Gastrocnemius medialis (tissue), 4 donors: ENCODE results near the gene AUNIP. TPM values are rescaled to one million over a fixed set of nuclear protein-coding genes. Genes with fewer than 3 reads are reported as not detected.

Experiments used
- ATAC-seq, 2 donors: fragments of 150-250 bp; one replicate each; pipeline ENCODE4 v1.9.1; 2016
- DNase-seq, 2 donors: peaks; one replicate each; pipeline ENCODE4 v3.0.0-alpha.2; 2019
- H3K27ac ChIP-seq, 4 donors: fragments of 200-600 bp; sonication (generic); 1 replicate in 1 of 4; 2 replicates in 3 of 4; pipeline ENCODE4 v1.5.1; 2016 to 2018; ENCODE audit warnings: mild to moderate bottlenecking in 2 of 4, moderate library complexity in 1 of 4
- H3K27me3 ChIP-seq, 3 donors: fragments of 200-600 bp; sonication (generic) in 2 of 3; 1 replicate in 1 of 3; 2 replicates in 2 of 3; pipeline versions ENCODE4 v1.5.1 to v1.6.0; 2016 to 2019; ENCODE audit warnings: mild to moderate bottlenecking in 1 of 3, moderate library complexity in 1 of 3
- H3K36me3 ChIP-seq, 2 donors: fragments of 200-600 bp; sonication (generic) in 1 of 2; one replicate each; pipeline ENCODE4 v1.5.1; 2017 to 2018
- H3K4me1 ChIP-seq, 2 donors: fragments of 200-600 bp; sonication (generic) in 1 of 2; one replicate each; pipeline ENCODE4 v1.5.1; 2016 to 2017; ENCODE audit warnings: mild to moderate bottlenecking in 2 of 2
- H3K4me3 ChIP-seq, 4 donors: fragments of 200-600 bp; sonication (generic) in 3 of 4; 1 replicate in 1 of 4; 2 replicates in 3 of 4; pipeline ENCODE4 v1.5.1; 2016 to 2019; ENCODE audit warnings: mild to moderate bottlenecking in 2 of 4
- H3K9me3 ChIP-seq, 3 donors: fragments of 200-600 bp; sonication (generic) in 2 of 3; 1 replicate in 1 of 3; 2 replicates in 2 of 3; pipeline ENCODE4 v1.5.1; 2016 to 2019
- CTCF ChIP-seq, 5 experiments: fragments of 450-650 bp in 3 of 5; fragments of 200-600 bp in 2 of 5; sonication (generic) in 2 of 5; IDR thresholded peaks in 4 of 5; conservative IDR thresholded peaks in 1 of 5; 1 replicate in 4 of 5; 2 replicates in 1 of 5; pipeline ENCODE4 v1.5.1; 2016 to 2019; ENCODE audit warnings: antibody characterized with exemption in 5 of 5, mild to moderate bottlenecking in 3 of 5, moderate library complexity in 3 of 5
- POLR2A ChIP-seq, 2 donors: fragments of 450-650 bp; IDR thresholded peaks; one replicate each; pipeline ENCODE4 v1.6.1; 2017; ENCODE audit warnings: antibody characterized with exemption in 2 of 2, mild to moderate bottlenecking in 2 of 2, moderate library complexity in 2 of 2
- in situ Hi-C, 4 donors: fragments of 200-750 bp; cut with MboI; loops; one replicate each; pipeline versions ENCODE4 v1.15.0 to v1.8.0; 2017; ENCODE audit warnings: low sequenced_read_pairs in 4 of 4
- intact Hi-C: fragments of 100-400 bp; cut with DNase I; formaldehyde crosslinking; loops from one replicate; pipeline ENCODE4 v1.15.1; 2023; ENCODE audit warnings: low total_unique reads
- total RNA-seq, 4 donors: library from RNA; depleted of rRNA; stranded (reverse); fragments of >200 nt; gene quantifications; one replicate each; pipeline versions ENCODE4 v1.1.0 to v1.2.3, GENCODE V29; 2016

The AUNIP gene
- total RNA-seq, 4 donors from 2014 or later = not detected

- Histone ChIP-seq H3K9me3 (no peaks in the 10 kb centered on the region), H3K27me3 (no peaks in the 10 kb centered on the region), H3K4me1 (peaks cover 9 to 12% of the 10 kb centered on the region in 2 donors), H3K27ac (no peak overlapping the region), H3K36me3 (no peaks in the 10 kb centered on the region), H3K4me3 (no peak overlapping the region)
- intact Hi-C loops (no loop called here), in situ Hi-C loops (loop anchor here in 3 of 4 donors (10.0 to 25.0 kb wide), 3 partner anchors 103 to 271 kb away; partner anchors contain the start of genes C1orf232 (in 1 of the 3), FAM110D (in 1 of the 3), PAFAH2 (in 1 of the 3) and ZNF593 (in 1 of the 3))
- ATAC-seq (no peak), DNase-seq (no peak)
- no peak for TF ChIP-seq POLR2A (IDR thresholded peaks at IDR 0.05)
- no peak for TF ChIP-seq CTCF (IDR thresholded peaks at IDR 0.05 in 4 of 5, conservative IDR thresholded peaks at IDR 0.05 in 1 of 5)
Observed at GRCh38 chr1:25891606-25892005, 32.3 kb upstream of the AUNIP start.

GRCh38 chr1:25890239-25891034, 31.2 kb upstream of the AUNIP start:
- intact Hi-C loops (no loop called here), in situ Hi-C loops (loop anchor here in 3 of 4 donors (10.0 to 25.0 kb wide), 3 partner anchors 104 to 272 kb away; partner anchors contain the start of genes C1orf232 (in 1 of the 3), FAM110D (in 1 of the 3), PAFAH2 (in 1 of the 3) and ZNF593 (in 1 of the 3))
- ATAC-seq (no peak), DNase-seq (no peak)
- H3K27me3 ChIP-seq = no peaks in the 10 kb centered on the region
- H3K27ac ChIP-seq = no peak overlapping the region
- no peak for TF ChIP-seq CTCF (IDR thresholded peaks at IDR 0.05 in 4 of 5, conservative IDR thresholded peaks at IDR 0.05 in 1 of 5)
- no peak for TF ChIP-seq POLR2A (IDR thresholded peaks at IDR 0.05)
- H3K4me1 ChIP-seq = peaks cover 0 to under 1% of the 10 kb centered on the region in 2 donors
- no peak overlapping the region for H3K4me3 ChIP-seq
- no peaks in the 10 kb centered on the region for H3K9me3 ChIP-seq
- no peaks in the 10 kb centered on the region for H3K36me3 ChIP-seq

GRCh38 chr1:25889470-25889869, 30.2 kb upstream of the AUNIP start:
- no peaks in the 10 kb centered on the region for H3K4me1 ChIP-seq
- H3K9me3 ChIP-seq = no peaks in the 10 kb centered on the region
- no peak overlapping the region for H3K4me3 ChIP-seq
- intact Hi-C loops (no loop called here), in situ Hi-C loops (loop anchor here in 2 of 4 donors (25.0 kb wide), 2 partner anchors 248 to 273 kb away; partner anchors contain the start of genes C1orf232 (in 1 of the 2), FAM110D (in 1 of the 2), ZNF593 (in 1 of the 2) and ZNF593OS (in 1 of the 2))
- H3K27me3 ChIP-seq = no peaks in the 10 kb centered on the region
- no peak overlapping the region for H3K27ac ChIP-seq
- TF ChIP-seq CTCF (IDR thresholded peaks at IDR 0.05 in 4 of 5, conservative IDR thresholded peaks at IDR 0.05 in 1 of 5) (no peak), POLR2A (IDR thresholded peaks at IDR 0.05) (no peak)
- H3K36me3 ChIP-seq = no peaks in the 10 kb centered on the region
- DNase-seq (no peak), ATAC-seq (no peak)

GRCh38 chr1:25888426-25888987, 29.2 kb upstream of the AUNIP start:
- Histone ChIP-seq H3K9me3 (no peaks in the 10 kb centered on the region), H3K27me3 (no peaks in the 10 kb centered on the region), H3K4me3 (no peak overlapping the region), H3K27ac (no peak overlapping the region), H3K4me1 (no peaks in the 10 kb centered on the region), H3K36me3 (no peaks in the 10 kb centered on the region)
- intact Hi-C loops (no loop called here), in situ Hi-C loops (loop anchor here in 2 of 4 donors (25.0 kb wide), 2 partner anchors 249 to 274 kb away; partner anchors contain the start of genes C1orf232 (in 1 of the 2), FAM110D (in 1 of the 2), ZNF593 (in 1 of the 2) and ZNF593OS (in 1 of the 2))
- no peak for ATAC-seq
- DNase-seq = no peak
- no peak for TF ChIP-seq CTCF (IDR thresholded peaks at IDR 0.05 in 4 of 5, conservative IDR thresholded peaks at IDR 0.05 in 1 of 5)
- no peak for TF ChIP-seq POLR2A (IDR thresholded peaks at IDR 0.05)
